ENCODE data around the gene MEGF11.
"Not testable (repeated sequence)": the region's sequence is repeated elsewhere in the genome, so short reads cannot be mapped to it uniquely, and the experiment has no call there.

- not testable (repeated sequence) for TF ChIP-seq EP300, CTCF, POLR2A (IDR thresholded peaks at IDR 0.05)
Observed at GRCh38 chr15:65976196-65976595, 277.4 kb downstream of the MEGF11 start.
